Mesodermal cell (in vitro differentiated cells): ENCODE results near the gene RELB.
A peak's percentile ranks its signal among the peaks of the same experiment; 100 is the strongest.
"Not testable (repeated sequence)": the region's sequence is repeated elsewhere in the genome, so short reads cannot be mapped to it uniquely, and the experiment has no call there.

Source experiments
- H3K27ac ChIP-seq: 2 replicates; pipeline ENCODE4 v1.7.0; 2013; ENCODE audit warnings: mild to moderate bottlenecking, low read depth, low read length, moderate library complexity; ENCODE audit not compliant: severe bottlenecking
- H3K36me3 ChIP-seq: 2 replicates; pipeline ENCODE4 v1.7.1; 2013; ENCODE audit warnings: mild to moderate bottlenecking, low read length, moderate library complexity; ENCODE audit not compliant: control insufficient read depth, insufficient read depth
- H3K4me1 ChIP-seq: one replicate; pipeline ENCODE4 v1.7.1; 2013; ENCODE audit warnings: mild to moderate bottlenecking, low read length; ENCODE audit not compliant: insufficient read depth, control insufficient read depth, poor library complexity, severe bottlenecking
- H3K4me3 ChIP-seq: 2 replicates; pipeline ENCODE4 v1.7.0; 2013; ENCODE audit warnings: low read length, control low read depth, mild to moderate bottlenecking; ENCODE audit not compliant: insufficient read depth, poor library complexity, severe bottlenecking; ENCODE audit errors: extremely low read depth
- H3K9me3 ChIP-seq: 2 replicates; pipeline ENCODE4 v1.7.1; 2013; ENCODE audit warnings: mild to moderate bottlenecking, low read length, moderate library complexity; ENCODE audit not compliant: control insufficient read depth
- WGBS, 2 experiments: methylation state at CpG; one replicate each; pipeline ENCODE4 v1.1.5; 2013; ENCODE audit warnings: missing lambda C conversion rate in 2 of 2; ENCODE audit not compliant: insufficient coverage in 2 of 2; 5-methylcytosine and 5-hydroxymethylcytosine counted together

The RELB gene

GRCh38 chr19:45000665-45001064, 599 bp upstream of the RELB start:
- not testable (repeated sequence) for H3K27ac ChIP-seq, H3K9me3 ChIP-seq, H3K4me1 ChIP-seq, H3K36me3 ChIP-seq
- peak overlapping the region; percentile 19 for H3K4me3 ChIP-seq
- WGBS, 2 experiments: 89 to 93% methylated on average over 14 to 16 of the region's 19 CpGs

- 100% methylated on average over 1 of the region's 4 CpGs; no CpG with 5 or more reads in 1 of the 2 experiments for WGBS, 2 experiments
- H3K4me3 ChIP-seq: no peak overlapping the region
- H3K9me3 ChIP-seq: no peaks in the 10 kb centered on the region
- no peaks in the 10 kb centered on the region for H3K4me1 ChIP-seq
- no peak overlapping the region for H3K27ac ChIP-seq
- H3K36me3 ChIP-seq: no peaks in the 10 kb centered on the region
Measured at GRCh38 chr19:45003485-45003884, 2.2 kb downstream of the RELB start.

- H3K9me3 ChIP-seq: no peaks in the 10 kb centered on the region
- H3K36me3 ChIP-seq: no peaks in the 10 kb centered on the region
- 93 to 97% methylated on average over 6 to 7 of the region's 9 CpGs for WGBS, 2 experiments
- H3K27ac ChIP-seq: no peak overlapping the region
- no peak overlapping the region for H3K4me3 ChIP-seq
- H3K4me1 ChIP-seq: no peaks in the 10 kb centered on the region
Measured at GRCh38 chr19:45005787-45006186, 4.5 kb downstream of the RELB start.

GRCh38 chr19:45008552-45008951, 7.3 kb downstream of the RELB start:
- H3K27ac ChIP-seq: no peak overlapping the region
- H3K36me3 ChIP-seq: peaks cover 4% of the 10 kb centered on the region
- no peaks in the 10 kb centered on the region for H3K9me3 ChIP-seq
- 88 to 89% methylated on average over 5 to 6 of the region's 10 CpGs for WGBS, 2 experiments
- no peaks in the 10 kb centered on the region for H3K4me1 ChIP-seq
- H3K4me3 ChIP-seq: no peak overlapping the region

GRCh38 chr19:45009625-45010255, 8.5 kb downstream of the RELB start:
- no peak overlapping the region for H3K4me3 ChIP-seq
- peaks cover 4% of the 10 kb centered on the region for H3K36me3 ChIP-seq
- H3K4me1 ChIP-seq: no peaks in the 10 kb centered on the region
- no peaks in the 10 kb centered on the region for H3K9me3 ChIP-seq
- 95 to 97% methylated on average over 6 to 8 of the region's 9 CpGs for WGBS, 2 experiments
- no peak overlapping the region for H3K27ac ChIP-seq

- Histone ChIP-seq H3K27ac (no peak overlapping the region), H3K4me3 (no peak overlapping the region), H3K36me3 (peaks cover 4% of the 10 kb centered on the region), H3K9me3 (no peaks in the 10 kb centered on the region), H3K4me1 (no peaks in the 10 kb centered on the region)
- WGBS, 2 experiments: 94 to 95% methylated on average over 4 of the region's 6 CpGs
Measured at GRCh38 chr19:45010306-45010705, 9.0 kb downstream of the RELB start.

- WGBS, 2 experiments: 96 to 97% methylated on average over 23 to 34 of the region's 42 CpGs
- Histone ChIP-seq H3K36me3 (peaks cover 4% of the 10 kb centered on the region), H3K4me3 (no peak overlapping the region), H3K27ac (no peak overlapping the region), H3K4me1 (no peaks in the 10 kb centered on the region), H3K9me3 (no peaks in the 10 kb centered on the region)
Measured at GRCh38 chr19:45011959-45012358, 10.7 kb downstream of the RELB start.

GRCh38 chr19:45016388-45017314, 15.4 kb downstream of the RELB start:
- WGBS, 2 experiments: 81 to 88% methylated on average over 9 to 10 of the region's 13 CpGs
- Histone ChIP-seq H3K9me3 (no peaks in the 10 kb centered on the region), H3K4me3 (no peak overlapping the region), H3K4me1 (no peaks in the 10 kb centered on the region), H3K36me3 (peaks cover 9% of the 10 kb centered on the region), H3K27ac (no peak overlapping the region)

- H3K9me3 ChIP-seq: no peaks in the 10 kb centered on the region
- H3K4me3 ChIP-seq: no peak overlapping the region
- H3K27ac ChIP-seq: no peak overlapping the region
- 94 to 97% methylated on average over 2 of the region's 2 CpGs for WGBS, 2 experiments
- peaks cover 5% of the 10 kb centered on the region for H3K36me3 ChIP-seq
- no peaks in the 10 kb centered on the region for H3K4me1 ChIP-seq
Measured at GRCh38 chr19:45019187-45019586, 17.9 kb downstream of the RELB start.

GRCh38 chr19:45020071-45020470, 18.8 kb downstream of the RELB start:
- no peaks in the 10 kb centered on the region for H3K4me1 ChIP-seq
- peaks cover 5% of the 10 kb centered on the region for H3K36me3 ChIP-seq
- no peak overlapping the region for H3K27ac ChIP-seq
- H3K9me3 ChIP-seq: no peaks in the 10 kb centered on the region
- H3K4me3 ChIP-seq: no peak overlapping the region
- WGBS, 2 experiments: 83 to 96% methylated on average over 3 of the region's 3 CpGs

GRCh38 chr19:45021971-45022370, 20.7 kb downstream of the RELB start:
- 91 to 97% methylated on average over 6 to 7 of the region's 14 CpGs for WGBS, 2 experiments
- H3K4me1 ChIP-seq: no peaks in the 10 kb centered on the region
- H3K9me3 ChIP-seq: no peaks in the 10 kb centered on the region
- no peak overlapping the region for H3K4me3 ChIP-seq
- peaks cover 5% of the 10 kb centered on the region for H3K36me3 ChIP-seq
- H3K27ac ChIP-seq: no peak overlapping the region
